ENCODE measurements around the gene TULP1.
A peak's percentile ranks its signal among the peaks of the same experiment; 100 is the strongest.

The TULP1 gene

DNA sequence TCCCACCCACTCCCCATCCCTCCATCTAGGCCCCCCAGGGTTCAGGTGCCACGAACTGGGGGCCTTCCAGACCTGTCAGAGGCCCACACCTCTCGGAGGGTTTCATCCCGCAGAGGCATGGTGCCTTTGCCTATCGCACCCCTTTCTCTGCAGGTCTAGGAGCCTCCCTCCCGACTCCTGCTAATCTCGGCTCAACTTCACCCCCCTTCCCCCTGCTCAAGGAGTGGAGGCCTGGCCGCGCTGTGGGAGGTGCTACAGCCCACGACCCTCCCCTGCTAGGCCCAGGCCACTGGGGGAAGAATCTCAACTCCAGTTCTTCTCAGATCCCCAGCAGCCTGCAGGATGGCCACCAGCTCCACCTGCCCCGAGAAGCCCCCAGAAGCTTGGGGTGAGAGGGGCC lies at the start of gene TULP1:
TULP1 (minus strand) TSS at position 157 of the 400 bp plus-strand sequence; CDS start at position 119, 38 bp downstream.
- TF ChIP-seq, protein P1, sequence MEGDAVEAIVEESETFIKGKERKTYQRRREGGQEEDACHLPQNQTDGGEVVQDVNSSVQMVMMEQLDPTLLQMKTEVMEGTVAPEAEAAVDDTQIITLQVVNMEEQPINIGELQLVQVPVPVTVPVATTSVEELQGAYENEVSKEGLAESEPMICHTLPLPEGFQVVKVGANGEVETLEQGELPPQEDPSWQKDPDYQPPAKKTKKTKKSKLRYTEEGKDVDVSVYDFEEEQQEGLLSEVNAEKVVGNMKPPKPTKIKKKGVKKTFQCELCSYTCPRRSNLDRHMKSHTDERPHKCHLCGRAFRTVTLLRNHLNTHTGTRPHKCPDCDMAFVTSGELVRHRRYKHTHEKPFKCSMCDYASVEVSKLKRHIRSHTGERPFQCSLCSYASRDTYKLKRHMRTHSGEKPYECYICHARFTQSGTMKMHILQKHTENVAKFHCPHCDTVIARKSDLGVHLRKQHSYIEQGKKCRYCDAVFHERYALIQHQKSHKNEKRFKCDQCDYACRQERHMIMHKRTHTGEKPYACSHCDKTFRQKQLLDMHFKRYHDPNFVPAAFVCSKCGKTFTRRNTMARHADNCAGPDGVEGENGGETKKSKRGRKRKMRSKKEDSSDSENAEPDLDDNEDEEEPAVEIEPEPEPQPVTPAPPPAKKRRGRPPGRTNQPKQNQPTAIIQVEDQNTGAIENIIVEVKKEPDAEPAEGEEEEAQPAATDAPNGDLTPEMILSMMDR (IDR thresholded peaks at IDR 0.05) = no peak

GRCh38 chr6:35562060-35562459 lies 49.4 kb upstream of the TULP1 start:
- TF ChIP-seq, protein P1 (IDR thresholded peaks at IDR 0.05) = no peak

DNA sequence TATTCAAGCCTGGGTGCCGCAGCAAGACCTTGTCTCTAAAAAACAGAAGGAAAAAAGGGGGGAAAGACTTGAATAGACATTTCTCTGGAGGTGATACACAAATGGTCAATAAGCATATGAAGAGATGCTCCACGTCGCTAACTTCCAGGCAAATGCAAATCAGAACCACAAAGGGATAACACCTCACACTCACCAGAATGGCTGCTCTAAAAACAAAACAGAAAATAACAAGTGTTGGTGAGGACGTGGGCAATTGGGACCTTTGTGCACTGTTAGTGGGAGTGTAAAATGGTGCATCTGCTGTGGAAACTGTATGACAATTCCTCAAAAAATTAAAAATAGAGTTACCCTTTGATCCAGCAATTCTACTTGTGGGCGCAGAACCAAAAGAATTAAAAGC lies 48.4 kb upstream of the TULP1 start:
- TF ChIP-seq, protein P1 (IDR thresholded peaks at IDR 0.05) = no peak

GRCh38 chr6:35558571-35558970 lies 45.9 kb upstream of the TULP1 start:
- TF ChIP-seq, protein P1 (IDR thresholded peaks at IDR 0.05) = no peak

DNA sequence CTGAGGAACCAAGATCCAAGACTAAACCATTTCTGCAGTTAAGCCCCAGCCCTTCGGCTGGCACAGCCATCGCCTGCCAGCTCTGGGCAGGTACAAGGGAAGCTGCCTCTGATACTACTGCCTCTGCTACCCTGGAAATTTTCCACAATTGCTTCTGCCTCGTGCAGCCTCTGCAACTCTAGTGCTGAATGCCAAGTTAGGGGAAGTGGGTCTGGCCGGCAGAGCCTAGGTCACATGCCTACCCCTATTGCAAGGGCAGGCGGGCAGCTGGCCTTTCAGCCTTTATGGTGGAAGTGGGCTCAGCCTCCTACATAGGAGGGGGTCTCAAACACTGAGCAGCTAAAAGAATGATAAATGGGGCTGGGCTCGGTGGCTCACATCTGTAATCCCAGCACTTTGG lies 44.5 kb upstream of the TULP1 start:
- TF ChIP-seq, protein P1 (IDR thresholded peaks at IDR 0.05) = no peak

- TF ChIP-seq, protein P1 (IDR thresholded peaks at IDR 0.05) = no peak
Observed at GRCh38 chr6:35554811-35555210, 42.1 kb upstream of the TULP1 start.

DNA sequence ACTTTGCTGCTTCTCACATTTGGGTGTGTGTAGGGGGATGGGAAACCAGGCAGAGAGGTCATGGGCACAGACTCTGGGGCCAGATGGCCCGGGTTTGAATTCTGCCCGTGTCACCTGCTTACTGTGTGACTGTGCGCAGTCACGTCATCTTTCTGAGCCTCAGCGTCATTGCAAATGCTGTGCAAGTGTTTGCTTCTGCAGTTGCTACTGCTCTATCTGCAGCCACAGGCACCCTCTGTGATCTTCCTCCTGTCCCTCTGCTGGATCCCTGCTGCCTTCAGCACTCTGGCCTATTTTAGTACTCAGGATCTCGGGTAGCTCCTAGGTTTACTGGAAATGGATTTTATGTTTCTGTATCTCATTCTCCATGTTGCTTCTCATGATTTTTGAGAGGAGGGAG lies 40.6 kb upstream of the TULP1 start:
- TF ChIP-seq, protein P1 (IDR thresholded peaks at IDR 0.05) = no peak

DNA sequence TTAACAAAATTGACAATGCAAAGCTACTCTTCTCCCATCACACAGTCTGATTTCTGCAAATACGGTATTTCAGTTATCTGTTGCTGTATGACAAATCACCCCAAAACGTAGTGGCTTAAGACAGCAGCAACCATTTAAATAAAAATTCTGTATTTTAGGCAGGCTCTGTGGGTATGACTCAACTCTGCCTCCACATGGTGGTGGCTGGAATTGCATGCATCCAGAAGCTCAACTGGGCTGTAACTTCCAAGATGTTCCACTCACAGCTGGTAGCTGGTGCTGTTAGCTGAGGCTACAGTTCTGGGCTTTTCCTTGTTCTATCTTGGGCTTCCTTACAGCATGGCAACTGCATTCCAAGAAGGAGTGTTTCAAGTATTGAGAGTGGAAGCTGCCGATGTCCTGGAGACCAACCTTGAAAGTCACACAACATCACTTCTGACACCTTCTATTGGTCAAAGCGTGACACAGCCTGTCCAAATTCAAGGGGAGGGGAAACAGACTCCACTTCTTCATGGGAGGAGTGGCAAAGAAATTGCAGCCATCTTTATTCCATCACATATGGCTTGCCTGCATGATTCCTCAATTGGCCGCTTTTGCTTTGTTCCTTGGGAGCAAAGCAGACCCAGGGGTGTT lies 39.7 kb upstream of the TULP1 start:
- TF ChIP-seq, protein P1 (IDR thresholded peaks at IDR 0.05) = peak; percentile 87
